NB4 (cell line): Measurements from ENCODE around the gene LCN6.

Experiments used
- CTCF ChIP-seq: IDR thresholded peaks from one replicate; pipeline ENCODE4 v1.5.1; 2012; ENCODE audit warnings: low read depth, low read length
- MAX ChIP-seq: IDR thresholded peaks from 2 replicates; pipeline ENCODE4 v1.6.1; 2011; ENCODE audit warnings: low read depth, low read length
- MYC ChIP-seq: IDR thresholded peaks from 2 replicates; pipeline ENCODE4 v1.6.1; 2011; ENCODE audit warnings: low read depth, low read length
- POLR2A ChIP-seq: IDR thresholded peaks from 2 replicates; pipeline ENCODE4 v1.6.1; 2011; ENCODE audit warnings: mild to moderate bottlenecking; ENCODE audit not compliant: insufficient read length; ENCODE audit errors: extremely low read depth

DNA sequence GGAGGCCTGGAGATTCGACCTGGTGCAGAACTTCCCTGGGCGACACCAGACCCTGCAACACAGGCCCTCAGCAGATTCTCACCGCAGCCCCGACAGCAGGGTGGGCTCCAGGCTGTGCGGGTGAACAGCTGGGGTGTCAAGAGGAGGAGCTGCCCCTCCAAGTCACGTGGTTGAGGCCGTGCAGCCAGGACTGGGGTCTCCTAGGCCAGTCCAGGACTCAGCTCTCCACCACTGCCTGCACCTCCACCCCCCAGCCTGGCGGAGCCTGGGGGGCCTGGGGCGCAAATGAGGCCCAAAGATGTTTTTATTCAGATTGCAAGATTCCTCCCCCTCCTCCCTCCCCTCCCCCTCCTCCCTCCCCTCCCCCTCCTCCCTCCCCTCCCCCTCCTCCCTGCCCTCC lies 51.8 kb downstream of the LCN6 start:
- TF ChIP-seq POLR2A = no peak
- no peak for TF ChIP-seq MAX
- TF ChIP-seq CTCF = no peak
- TF ChIP-seq MYC = no peak
